Hematopoietic multipotent progenitor cell treated with erythropoietin and hydrocortisone succinate and interleukin-3 and kit ligand, for 6 days (in vitro differentiated cells): ENCODE measurements around the gene TMEM164.

Experiments used
- DNase-seq: peaks from one replicate; pipeline ENCODE4 v3.0.0-alpha.2; 2015

The TMEM164 gene

DNA sequence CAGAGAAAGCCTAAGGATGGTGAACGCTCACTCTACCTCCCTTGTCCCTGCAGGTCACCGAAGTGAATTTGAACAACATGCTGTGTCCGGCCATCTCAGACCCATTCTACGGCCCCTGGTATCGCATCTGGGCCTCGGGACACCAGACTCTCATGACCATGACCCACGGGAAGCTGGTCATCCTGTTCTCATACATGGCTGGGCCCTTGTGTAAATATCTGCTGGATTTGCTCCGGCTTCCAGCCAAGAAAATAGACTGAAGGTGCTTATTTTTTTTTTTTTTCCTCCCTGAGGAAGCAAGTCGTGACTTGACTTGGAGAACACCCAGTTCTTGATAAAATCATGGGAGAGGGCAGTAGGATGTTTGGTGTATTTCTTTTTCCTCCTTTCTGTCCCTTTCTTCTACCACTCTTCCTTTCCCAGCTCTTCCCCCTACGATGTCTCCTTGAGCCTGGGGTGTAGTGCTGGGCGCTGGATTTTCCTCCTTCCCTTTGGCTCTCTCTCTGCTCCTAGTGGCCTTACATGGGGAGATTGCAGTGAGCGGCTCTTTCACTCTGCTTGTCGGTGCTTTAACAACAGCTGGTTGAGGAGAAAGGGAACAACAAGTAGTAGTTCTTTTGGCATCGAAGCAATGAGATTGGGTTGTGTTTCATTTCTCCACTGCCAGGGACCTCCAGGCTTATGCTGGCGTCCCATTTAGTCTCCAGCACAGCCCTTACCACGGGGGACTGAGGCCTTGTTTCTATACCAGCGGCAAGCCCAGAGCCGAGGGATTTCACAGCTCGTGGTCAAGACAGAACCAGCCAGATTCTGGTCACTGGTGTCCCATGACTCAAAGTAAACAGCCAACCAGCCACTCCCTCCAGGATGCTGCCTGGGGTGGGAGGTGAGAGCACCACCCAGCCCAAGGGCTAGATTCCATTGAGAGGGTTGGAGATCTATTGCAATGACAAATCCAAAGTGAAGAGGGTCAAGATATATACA, 170.6 kb downstream of the TMEM164 start:
- no peak for DNase-seq

DNA sequence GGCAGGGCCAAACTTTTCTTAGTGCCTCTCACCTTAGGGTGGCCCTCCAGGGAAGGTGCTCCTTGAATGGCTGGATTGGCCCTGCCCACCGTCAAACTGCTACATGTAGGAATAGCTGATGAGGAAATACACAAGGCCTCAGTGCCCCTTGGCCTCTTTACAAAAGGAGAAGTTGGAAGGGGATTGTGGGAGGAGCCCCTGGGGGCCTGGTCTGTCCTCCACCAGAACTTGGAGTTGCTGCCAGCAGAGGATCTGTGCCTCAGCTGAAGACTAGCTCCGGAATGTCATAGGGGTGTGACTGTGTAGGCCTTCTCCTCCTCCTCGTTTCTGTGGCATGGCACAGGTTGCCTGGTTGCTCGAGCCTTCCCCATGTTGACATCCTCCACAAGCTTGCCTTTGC, 172.2 kb downstream of the TMEM164 start:
- no peak for DNase-seq

- DNase-seq = no peak
Observed at GRCh38 chrX:110175696-110176095, 172.8 kb downstream of the TMEM164 start.

GRCh38 chrX:110178179-110178865, 175.4 kb downstream of the TMEM164 start:
- DNase-seq = peak; percentile 95

GRCh38 chrX:110180176-110180927, 177.4 kb downstream of the TMEM164 start:
- no peak for DNase-seq

DNA sequence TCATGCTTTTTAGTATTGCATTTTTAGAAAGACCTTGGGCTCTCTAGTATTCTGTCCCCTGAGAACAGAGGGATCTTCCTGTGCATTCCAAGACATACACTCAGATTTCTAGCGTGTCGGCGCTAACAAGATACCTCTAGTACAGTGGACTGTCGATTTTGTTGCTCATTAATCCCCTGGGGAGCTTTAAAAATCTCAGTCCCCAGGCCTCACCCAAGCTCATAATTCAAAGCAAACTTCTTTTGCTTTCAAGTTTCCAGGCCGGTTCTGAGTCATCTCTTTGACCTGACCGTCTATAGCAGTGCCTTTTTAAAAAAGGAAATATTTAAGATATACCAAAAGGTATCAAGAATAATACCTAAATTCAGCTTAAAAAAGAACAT, 178.0 kb downstream of the TMEM164 start:
- no peak for DNase-seq

DNA sequence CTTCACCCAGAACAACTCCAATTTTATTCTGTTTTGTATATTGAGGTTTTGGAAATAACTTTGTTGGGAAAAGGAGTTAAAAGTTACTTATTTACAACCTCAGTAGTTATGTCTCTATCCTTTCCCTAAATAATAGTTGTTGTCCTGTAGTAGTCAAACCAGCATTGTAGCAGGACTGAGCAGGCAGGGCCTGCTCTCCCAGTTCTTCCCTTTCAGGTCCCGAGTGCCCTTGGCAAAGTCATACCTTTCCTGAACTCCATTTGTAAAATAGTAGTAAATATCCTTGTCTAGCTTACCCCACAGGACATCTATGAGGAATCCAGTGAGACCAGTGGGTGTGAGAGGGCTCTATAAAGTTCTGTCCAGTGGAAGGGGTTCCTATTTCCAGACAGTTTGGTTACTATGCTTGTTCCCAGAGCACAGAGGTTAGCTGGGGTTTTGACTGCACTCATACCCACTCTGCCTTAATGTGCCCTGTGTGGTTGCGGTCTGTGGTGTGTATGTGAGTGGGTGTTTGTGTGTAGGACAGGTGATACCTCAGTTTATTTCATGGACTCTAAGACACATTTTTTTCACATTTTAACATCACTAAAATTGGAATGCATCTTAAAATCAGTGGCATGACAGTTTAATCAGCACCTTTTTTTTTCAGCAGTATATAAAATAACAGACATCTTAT, 178.7 kb downstream of the TMEM164 start:
- no peak for DNase-seq

GRCh38 chrX:110182362-110182761, 179.4 kb downstream of the TMEM164 start:
- no peak for DNase-seq

- no peak for DNase-seq
Observed at GRCh38 chrX:110182865-110183264, 180.0 kb downstream of the TMEM164 start.

DNA sequence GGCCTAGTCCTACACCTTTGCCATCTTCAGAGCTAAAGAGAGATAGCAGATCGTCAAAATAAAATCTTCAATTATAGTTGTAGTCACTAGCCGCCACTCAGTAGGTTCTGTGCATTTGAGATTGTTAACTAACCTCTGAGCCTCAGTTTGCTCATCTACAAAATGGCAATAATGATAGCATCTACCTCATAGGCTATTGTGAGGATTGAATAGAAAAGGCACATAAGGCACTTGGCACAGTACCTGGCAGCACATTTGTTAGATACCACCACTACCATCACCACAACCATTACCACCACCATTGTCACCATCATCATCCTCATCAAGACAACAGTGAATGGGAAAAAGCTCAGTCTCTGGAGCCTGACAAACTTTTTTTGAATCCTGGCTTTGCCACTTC, 180.4 kb downstream of the TMEM164 start:
- DNase-seq = no peak

- DNase-seq = peak; percentile 30
Observed at GRCh38 chrX:110188701-110189558, 186.0 kb downstream of the TMEM164 start.

DNA sequence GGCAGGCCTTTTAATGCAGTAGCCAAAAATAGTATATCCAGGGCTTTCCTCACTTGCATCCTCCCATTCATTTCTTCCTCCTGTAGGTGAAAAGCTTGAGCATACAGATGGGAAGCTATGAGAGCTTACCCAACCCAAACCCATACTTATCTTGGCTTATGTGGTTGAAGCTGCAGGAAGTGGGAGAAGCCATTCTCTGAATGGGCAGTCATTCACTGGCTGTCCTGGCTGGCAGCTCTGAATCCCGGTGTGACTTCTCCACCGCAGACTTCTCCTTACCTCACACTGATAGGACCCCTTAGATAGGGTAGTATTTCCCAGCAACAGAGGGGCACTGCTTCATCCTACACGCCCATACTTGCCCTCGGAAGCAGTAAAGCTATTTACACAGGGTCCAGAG, 189.6 kb downstream of the TMEM164 start:
- DNase-seq = peak; percentile 36

GRCh38 chrX:110194977-110195376, 192.1 kb downstream of the TMEM164 start:
- DNase-seq = no peak

- DNase-seq = no peak
Observed at GRCh38 chrX:110201799-110202198, 198.9 kb downstream of the TMEM164 start.

DNA sequence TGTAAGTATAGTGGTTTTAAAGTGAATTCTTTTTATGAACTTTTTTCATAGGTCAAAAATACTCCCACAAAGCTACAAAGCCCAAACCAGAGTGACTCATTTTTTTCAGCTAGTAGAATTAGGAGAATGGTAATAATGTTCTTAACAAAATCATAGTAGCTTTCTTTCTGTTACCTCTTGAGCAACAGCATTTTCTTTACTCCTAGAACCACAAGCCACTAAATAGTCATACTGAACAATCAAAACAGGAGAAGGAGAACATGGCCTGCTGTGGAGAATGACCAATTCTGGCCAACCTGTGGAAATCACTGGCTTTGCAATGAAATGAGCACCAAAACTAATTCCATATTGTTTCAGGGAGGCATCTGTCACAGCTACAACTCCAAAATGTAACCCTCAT, 202.1 kb downstream of the TMEM164 start:
- no peak for DNase-seq

- no peak for DNase-seq
Observed at GRCh38 chrX:110208092-110208491, 205.2 kb downstream of the TMEM164 start.

DNA sequence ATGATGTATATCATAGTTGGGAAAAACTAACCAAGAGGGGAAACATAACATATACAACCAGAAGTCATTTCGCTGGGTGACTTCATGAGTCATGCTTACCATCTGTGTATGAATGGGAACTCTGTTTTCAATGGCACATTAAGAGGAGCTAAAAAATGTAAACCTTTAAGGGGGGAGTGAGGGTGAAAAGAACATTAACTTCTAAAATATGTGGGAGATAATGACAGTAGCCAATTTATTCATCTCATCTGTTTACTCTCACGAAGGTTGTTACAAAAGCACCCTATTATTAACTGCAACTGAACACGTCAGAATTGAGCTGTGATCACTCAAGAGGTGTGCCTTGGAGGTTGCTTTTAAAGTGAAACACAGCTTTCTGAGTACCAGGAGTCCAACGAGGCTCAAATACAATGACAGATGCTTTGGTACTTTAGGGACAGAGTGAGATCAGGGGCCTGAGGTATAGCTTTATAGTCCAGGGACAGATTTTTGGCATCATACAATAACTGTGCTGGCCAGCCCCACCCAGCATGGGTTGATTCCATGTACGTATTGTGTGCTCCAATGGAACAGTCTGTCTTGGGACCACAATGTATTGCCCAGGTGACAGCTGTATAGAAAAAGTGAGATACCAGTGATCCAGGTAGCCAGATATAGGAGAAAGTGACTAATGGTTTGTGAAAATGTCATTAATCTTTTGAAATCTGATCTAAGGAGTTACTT, 207.7 kb downstream of the TMEM164 start:
- DNase-seq = no peak

DNA sequence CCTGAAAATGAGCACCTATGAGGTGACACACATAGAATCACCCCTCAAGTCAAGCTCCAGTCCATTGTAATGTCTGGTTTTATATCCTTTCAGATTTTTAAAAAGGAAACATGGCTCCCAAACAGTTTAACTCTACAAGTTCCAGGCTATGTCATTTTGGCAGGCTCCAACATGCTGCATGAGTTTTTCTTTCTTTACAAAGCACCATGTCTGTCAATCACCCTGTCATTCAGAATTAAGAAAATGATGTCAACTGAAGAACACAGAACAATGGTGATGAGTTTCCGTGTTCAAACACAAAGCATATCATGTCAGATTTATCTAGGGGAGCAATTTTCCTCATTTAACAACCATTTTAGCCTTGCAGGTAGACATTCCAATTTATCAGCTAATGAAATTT, 208.4 kb downstream of the TMEM164 start:
- DNase-seq = no peak

DNA sequence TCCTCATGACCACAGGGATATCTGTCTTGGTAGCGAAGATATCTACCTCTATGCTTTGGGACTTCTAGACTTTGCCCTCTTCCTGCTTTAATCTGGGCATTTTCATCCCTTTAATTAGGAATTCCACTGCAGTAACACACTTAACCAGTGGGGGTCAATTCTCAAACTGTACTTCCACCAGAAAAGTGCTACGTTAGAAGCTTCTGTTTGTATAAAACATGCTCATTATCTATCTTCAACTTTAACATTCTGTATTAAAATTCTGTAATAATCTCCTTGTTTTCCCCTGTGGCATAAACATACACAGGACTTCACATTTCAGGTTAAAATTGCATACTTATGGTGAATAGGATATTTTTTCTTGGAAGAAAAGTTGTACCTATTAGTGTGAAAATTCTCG, 209.4 kb downstream of the TMEM164 start:
- DNase-seq = no peak

GRCh38 chrX:110213183-110213582, 210.3 kb downstream of the TMEM164 start:
- DNase-seq = no peak

GRCh38 chrX:110214684-110215083, 211.8 kb downstream of the TMEM164 start:
- no peak for DNase-seq
